HEK293 (cell line): ENCODE data around the gene CSK.

Experiments
- BCL11A ChIP-seq: fragments of 450-650 bp; formaldehyde crosslinking; IDR thresholded peaks from 2 replicates; pipeline ENCODE4 v1.5.1; 2016; ENCODE audit warnings: low read depth, missing biosample characterization, missing genetic modification characterization
- GLIS1 ChIP-seq: fragments of 450-650 bp; formaldehyde crosslinking; IDR thresholded peaks from 2 replicates; pipeline ENCODE4 v1.5.1; 2016; ENCODE audit warnings: missing biosample characterization, missing genetic modification characterization
- MEIS1 ChIP-seq: sonication (generic); formaldehyde crosslinking; IDR thresholded peaks from 2 replicates; pipeline ENCODE4 v1.8.1; 2022; ENCODE audit warnings: missing genetic modification reagents, mild to moderate bottlenecking, borderline replicate concordance
- REST ChIP-seq: fragments of 450-650 bp; formaldehyde crosslinking; IDR thresholded peaks from 2 replicates; pipeline ENCODE4 v1.5.1; 2016; ENCODE audit warnings: missing biosample characterization, missing genetic modification characterization
- WT1 ChIP-seq: fragments of 450-650 bp; formaldehyde crosslinking; IDR thresholded peaks from 2 replicates; pipeline ENCODE4 v1.5.1; 2016; ENCODE audit warnings: missing biosample characterization, missing genetic modification characterization
- ZBTB1 ChIP-seq: fragments of 450-650 bp; formaldehyde crosslinking; IDR thresholded peaks from 2 replicates; pipeline ENCODE4 v1.5.1; 2016; ENCODE audit warnings: missing biosample characterization, missing genetic modification characterization
- ZBTB21 ChIP-seq: fragments of 450-650 bp; formaldehyde crosslinking; IDR thresholded peaks from 2 replicates; pipeline ENCODE4 v1.5.1; 2017; ENCODE audit warnings: missing biosample characterization, missing genetic modification characterization
- ZBTB8A ChIP-seq: fragments of 450-650 bp; formaldehyde crosslinking; IDR thresholded peaks from 2 replicates; pipeline ENCODE4 v1.5.1; 2016; ENCODE audit warnings: missing biosample characterization, missing genetic modification characterization
- ZFP69B ChIP-seq: fragments of 450-650 bp; formaldehyde crosslinking; IDR thresholded peaks from 2 replicates; pipeline ENCODE4 v1.5.1; 2016; ENCODE audit warnings: missing biosample characterization, missing genetic modification characterization
- ZNF121 ChIP-seq: fragments of 450-650 bp; formaldehyde crosslinking; IDR thresholded peaks from 2 replicates; pipeline ENCODE4 v1.5.1; 2016; ENCODE audit warnings: missing biosample characterization, missing genetic modification characterization
- ZNF146 ChIP-seq: fragments of 450-650 bp; formaldehyde crosslinking; IDR thresholded peaks from 2 replicates; pipeline ENCODE4 v1.5.1; 2016; ENCODE audit warnings: missing biosample characterization, missing genetic modification characterization
- ZNF155 ChIP-seq: fragments of 450-650 bp; formaldehyde crosslinking; IDR thresholded peaks from 2 replicates; pipeline ENCODE4 v1.5.1; 2016; ENCODE audit warnings: missing biosample characterization, missing genetic modification characterization
- ZNF16 ChIP-seq: fragments of 450-650 bp; formaldehyde crosslinking; IDR thresholded peaks from 2 replicates; pipeline ENCODE4 v1.5.1; 2016; ENCODE audit warnings: low read depth, missing biosample characterization, missing genetic modification characterization
- ZNF174 ChIP-seq: fragments of 450-650 bp; formaldehyde crosslinking; IDR thresholded peaks from 2 replicates; pipeline ENCODE4 v1.5.0; 2017; ENCODE audit warnings: missing biosample characterization, mild to moderate bottlenecking, missing genetic modification characterization
- ZNF239 ChIP-seq: fragments of 450-650 bp; formaldehyde crosslinking; IDR thresholded peaks from 2 replicates; pipeline ENCODE4 v1.5.1; 2016; ENCODE audit warnings: missing biosample characterization, missing genetic modification characterization
- ZNF26 ChIP-seq: fragments of 450-650 bp; formaldehyde crosslinking; IDR thresholded peaks from 2 replicates; pipeline ENCODE4 v1.5.1; 2016; ENCODE audit warnings: missing biosample characterization, missing genetic modification characterization
- ZNF292 ChIP-seq: fragments of 450-650 bp; formaldehyde crosslinking; IDR thresholded peaks from 2 replicates; pipeline ENCODE4 v1.5.1; 2016; ENCODE audit warnings: low read depth, missing biosample characterization, missing genetic modification characterization, borderline replicate concordance
- ZNF302 ChIP-seq: fragments of 450-650 bp; formaldehyde crosslinking; IDR thresholded peaks from 2 replicates; pipeline ENCODE4 v1.5.1; 2016; ENCODE audit warnings: missing biosample characterization, missing genetic modification characterization, low read depth
- ZNF391 ChIP-seq: fragments of 450-650 bp; formaldehyde crosslinking; IDR thresholded peaks from 2 replicates; pipeline ENCODE4 v1.5.1; 2016; ENCODE audit warnings: low read depth, missing biosample characterization, missing genetic modification characterization, borderline replicate concordance
- ZNF433 ChIP-seq: fragments of 450-650 bp; formaldehyde crosslinking; IDR thresholded peaks from 2 replicates; pipeline ENCODE4 v1.5.1; 2016; ENCODE audit warnings: missing biosample characterization, missing genetic modification characterization, low read depth
- ZNF449 ChIP-seq: fragments of 450-650 bp; formaldehyde crosslinking; IDR thresholded peaks from 2 replicates; pipeline ENCODE4 v1.5.1; 2017; ENCODE audit warnings: missing biosample characterization, mild to moderate bottlenecking, missing genetic modification characterization, moderate library complexity
- ZNF488 ChIP-seq: fragments of 450-650 bp; formaldehyde crosslinking; IDR thresholded peaks from 2 replicates; pipeline ENCODE4 v1.5.1; 2016; ENCODE audit warnings: missing biosample characterization, missing genetic modification characterization
- ZNF514 ChIP-seq: fragments of 450-650 bp; formaldehyde crosslinking; IDR thresholded peaks from 2 replicates; pipeline ENCODE4 v1.5.1; 2016; ENCODE audit warnings: missing biosample characterization, missing genetic modification characterization
- ZNF548 ChIP-seq: fragments of 450-650 bp; formaldehyde crosslinking; IDR thresholded peaks from 2 replicates; pipeline ENCODE4 v1.5.1; 2016; ENCODE audit warnings: missing biosample characterization, missing genetic modification characterization
- ZNF555 ChIP-seq: fragments of 450-650 bp; formaldehyde crosslinking; conservative IDR thresholded peaks from 2 replicates; pipeline ENCODE4 v1.5.1; 2017; ENCODE audit warnings: missing biosample characterization, mild to moderate bottlenecking, missing genetic modification characterization, inconsistent platforms
- ZNF580 ChIP-seq: fragments of 450-650 bp; formaldehyde crosslinking; IDR thresholded peaks from 2 replicates; pipeline ENCODE4 v1.5.1; 2016; ENCODE audit warnings: missing biosample characterization, missing genetic modification characterization
- ZNF596 ChIP-seq: fragments of 450-650 bp; IDR thresholded peaks from 2 replicates; pipeline ENCODE4 v1.5.0; 2018; ENCODE audit warnings: missing biosample characterization, mild to moderate bottlenecking, missing genetic modification characterization, moderate library complexity
- ZNF785 ChIP-seq: fragments of 450-650 bp; formaldehyde crosslinking; IDR thresholded peaks from 2 replicates; pipeline ENCODE4 v1.5.1; 2016; ENCODE audit warnings: missing biosample characterization, missing genetic modification characterization
- ZNF792 ChIP-seq: fragments of 450-650 bp; formaldehyde crosslinking; IDR thresholded peaks from 2 replicates; pipeline ENCODE4 v1.5.1; 2016; ENCODE audit warnings: missing biosample characterization, missing genetic modification characterization
- ZSCAN16 ChIP-seq: fragments of 450-650 bp; formaldehyde crosslinking; IDR thresholded peaks from 2 replicates; pipeline ENCODE4 v1.5.1; 2016; ENCODE audit warnings: missing biosample characterization, missing genetic modification characterization
- ZSCAN23 ChIP-seq: fragments of 450-650 bp; formaldehyde crosslinking; IDR thresholded peaks from 2 replicates; pipeline ENCODE4 v1.5.1; 2016; ENCODE audit warnings: missing biosample characterization, missing genetic modification characterization
- ZSCAN30 ChIP-seq: fragments of 450-650 bp; IDR thresholded peaks from 2 replicates; pipeline ENCODE4 v1.5.1; 2018; ENCODE audit warnings: missing biosample characterization, mild to moderate bottlenecking, missing genetic modification characterization, moderate library complexity
- ZSCAN5A ChIP-seq: fragments of 450-650 bp; formaldehyde crosslinking; IDR thresholded peaks from 2 replicates; pipeline ENCODE4 v1.5.1; 2016; ENCODE audit warnings: missing biosample characterization, missing genetic modification characterization

Gene CSK

GRCh38 chr15:74843445-74843828, 61.6 kb downstream of the CSK start (continued):
- no peak for TF ChIP-seq ZNF488
- no peak for TF ChIP-seq ZNF548 (tag by site-specific recombination)
- no peak; the same call in 1 of the 2 replicates for TF ChIP-seq GLIS1 (tag by site-specific recombination)
- no peak for TF ChIP-seq REST (tag by site-specific recombination)
- TF ChIP-seq ZNF596, result no peak
- no peak for TF ChIP-seq ZNF792
- TF ChIP-seq ZBTB8A (tag by site-specific recombination), result no peak; the same call in 1 of the 2 replicates
- no peak for TF ChIP-seq ZSCAN23 (tag by site-specific recombination)
- no peak for TF ChIP-seq ZNF121
- no peak for TF ChIP-seq ZNF292 (tag by site-specific recombination)
- no peak for TF ChIP-seq ZNF580
- TF ChIP-seq ZSCAN16, result peak; percentile 49; the same call in 1 of the 2 replicates
- no peak for TF ChIP-seq ZNF514
- TF ChIP-seq ZBTB1 (tag by site-specific recombination), result no peak
- TF ChIP-seq ZNF26 (tag by site-specific recombination), result no peak
- no peak for TF ChIP-seq ZNF449 (tag by site-specific recombination)
- TF ChIP-seq ZSCAN30 (tag by site-specific recombination), result peak; percentile 24; the same call in 1 of the 2 replicates
- no peak for TF ChIP-seq ZNF155 (tag by site-specific recombination)
- no peak for TF ChIP-seq ZNF146 (tag by site-specific recombination)
- TF ChIP-seq MEIS1, result no peak
- TF ChIP-seq BCL11A (tag by site-specific recombination), result no peak
- no peak for TF ChIP-seq ZNF16 (tag by site-specific recombination)
- no peak for TF ChIP-seq ZNF174
- 0 out of 2 replicates have a peak, but pooled peaks have one; percentile 84 for TF ChIP-seq ZSCAN5A
- no peak for TF ChIP-seq ZNF555 (tag by site-specific recombination)
- TF ChIP-seq WT1 (tag by site-specific recombination), result no peak; the same call in 1 of the 2 replicates
- TF ChIP-seq ZNF239 (tag by site-specific recombination), result no peak
- no peak for TF ChIP-seq ZNF785 (tag by site-specific recombination)
- TF ChIP-seq ZNF391, result 0 out of 2 replicates have a peak, but pooled peaks have one; percentile 3
- no peak for TF ChIP-seq ZNF302 (tag by site-specific recombination)
- 0 out of 2 replicates have a peak, but pooled peaks have one; percentile 39 for TF ChIP-seq ZBTB21 (tag by site-specific recombination)
- no peak for TF ChIP-seq ZNF433 (tag by site-specific recombination)
- peak; percentile 11; the same call in 1 of the 2 replicates for TF ChIP-seq ZFP69B
